CMK (cell line): Measurements from ENCODE around the gene PMCH.
A peak's percentile ranks its signal among the peaks of the same experiment; 100 is the strongest.
"Not testable (repeated sequence)": the region's sequence is repeated elsewhere in the genome, so short reads cannot be mapped to it uniquely, and the experiment has no call there.

Source experiments
- DNase-seq: peaks from one replicate; pipeline ENCODE4 v3.0.0-alpha.2; 2010; ENCODE audit warnings: low read depth

PMCH gene, protein sequence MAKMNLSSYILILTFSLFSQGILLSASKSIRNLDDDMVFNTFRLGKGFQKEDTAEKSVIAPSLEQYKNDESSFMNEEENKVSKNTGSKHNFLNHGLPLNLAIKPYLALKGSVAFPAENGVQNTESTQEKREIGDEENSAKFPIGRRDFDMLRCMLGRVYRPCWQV

DNA sequence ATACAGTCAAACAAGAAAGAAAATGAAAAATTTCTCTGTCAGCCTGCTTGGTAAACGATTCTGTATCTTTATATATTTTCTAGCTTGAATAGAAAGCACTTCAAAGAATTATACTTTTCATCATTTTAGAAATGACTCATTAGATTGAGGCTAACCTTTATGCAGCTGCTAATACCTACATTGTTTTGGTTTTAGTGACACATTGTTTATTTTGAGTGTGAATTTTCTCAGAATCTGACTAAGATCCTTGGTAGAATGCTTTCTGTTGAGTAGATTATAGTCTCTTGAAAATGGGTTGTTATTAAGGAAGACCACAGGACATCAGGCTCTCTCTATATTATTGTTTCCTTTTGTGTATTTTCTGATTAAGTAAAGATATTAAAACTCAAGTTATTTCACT lies at the start of gene PMCH:
Gene PMCH, minus strand, starts transcription at position 45 of the 400 bp plus-strand sequence. CDS start 63 bp downstream, outside the sequence.
- no peak for DNase-seq

DNA sequence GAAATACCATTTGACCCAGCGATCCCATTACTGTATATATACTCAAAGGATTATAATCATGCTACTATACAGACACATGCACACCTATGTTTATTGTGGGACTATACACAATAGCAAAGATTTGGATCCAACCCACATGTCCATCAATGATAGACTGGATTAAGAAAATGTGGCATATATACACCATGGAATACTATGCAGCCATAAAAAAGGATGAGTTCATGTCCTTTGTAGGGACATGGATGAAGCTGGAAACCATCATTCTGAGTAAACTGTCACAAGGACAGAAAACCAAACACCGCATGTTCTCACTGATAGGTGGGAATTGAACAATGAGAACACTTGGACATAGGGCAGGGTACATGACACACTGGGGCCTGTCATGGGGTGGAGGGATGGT lies 43.2 kb upstream of the PMCH start:
- DNase-seq = not testable (repeated sequence)

DNA sequence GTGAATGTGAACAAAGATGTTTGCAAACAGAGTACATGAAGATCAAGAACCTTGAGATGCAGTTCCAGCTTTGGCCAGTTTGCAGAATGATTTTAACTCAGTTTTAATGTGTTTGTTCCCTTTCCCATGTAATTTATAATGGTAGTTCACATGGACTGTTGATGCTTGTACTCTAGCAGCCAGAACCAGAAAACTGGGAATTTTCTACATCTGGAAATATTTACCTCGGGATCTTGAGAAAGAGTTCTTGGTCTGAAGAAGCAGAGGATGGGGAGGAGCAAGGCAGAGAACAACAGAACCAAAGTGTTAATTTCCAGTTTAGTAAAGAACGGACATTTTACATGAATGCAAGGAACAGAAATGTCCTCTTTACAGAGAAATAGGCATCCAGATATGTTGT lies 37.0 kb upstream of the PMCH start:
- DNase-seq = no peak

DNA sequence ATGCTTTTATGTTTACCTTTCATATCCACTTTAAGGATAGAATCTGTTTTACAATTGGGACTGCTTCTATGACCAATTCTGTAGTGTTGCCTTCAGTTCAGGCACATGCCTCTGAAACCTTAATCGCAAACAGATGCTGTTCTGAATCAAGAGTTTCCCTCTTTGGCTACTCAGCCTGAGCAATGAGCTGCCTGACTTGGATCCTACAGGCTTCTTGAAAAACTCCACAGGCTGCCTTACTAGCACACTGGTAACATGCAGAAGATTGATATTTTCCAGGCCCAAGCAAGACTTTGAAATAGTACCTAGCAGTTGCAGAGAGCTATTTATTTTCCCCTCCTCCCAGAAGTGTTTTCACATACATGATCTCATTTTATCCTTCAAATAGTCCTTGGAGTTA lies 34.8 kb upstream of the PMCH start:
- no peak for DNase-seq

DNA sequence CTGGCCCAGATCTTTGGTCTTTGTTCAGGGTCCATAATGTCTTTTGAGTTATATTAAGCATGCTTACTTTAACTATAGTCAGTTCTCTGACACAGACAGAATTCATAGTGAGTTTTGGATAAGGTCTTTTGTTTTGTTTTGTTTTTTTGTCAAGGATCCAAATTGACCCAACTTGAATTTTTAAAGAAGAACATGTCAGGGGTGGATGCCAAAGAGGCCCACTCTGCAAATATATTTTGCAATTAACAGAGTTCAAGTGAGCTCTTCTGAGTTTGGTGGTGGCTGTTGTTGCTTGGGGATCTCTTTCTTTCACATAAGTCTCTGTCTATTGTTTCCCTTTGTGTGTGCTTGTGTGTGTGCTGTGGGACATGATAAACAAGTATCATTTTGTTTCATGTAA lies 34.4 kb upstream of the PMCH start:
- DNase-seq = no peak

DNA sequence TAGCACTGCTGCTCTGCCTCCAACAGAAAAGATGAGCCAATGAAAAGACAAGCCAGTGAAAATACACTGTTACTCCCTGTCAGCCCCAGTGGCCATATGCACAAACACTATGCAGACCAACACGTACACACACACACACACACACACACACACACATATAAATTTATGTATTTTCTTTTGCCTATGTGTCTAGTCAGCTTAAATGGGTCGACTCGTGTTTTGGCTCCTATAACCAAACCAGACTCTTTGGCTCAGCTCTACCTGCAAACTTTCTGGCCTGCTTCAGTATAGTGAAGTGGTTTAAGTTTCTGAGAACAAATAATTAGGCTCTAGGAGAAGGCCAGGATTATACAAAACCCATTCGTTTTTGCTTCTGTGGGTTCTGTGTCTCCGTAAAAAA lies 30.3 kb upstream of the PMCH start:
- no peak for DNase-seq

- no peak for DNase-seq
Observed at GRCh38 chr12:102220736-102221135, 23.1 kb upstream of the PMCH start.

- DNase-seq = no peak
Observed at GRCh38 chr12:102215992-102216691, 18.5 kb upstream of the PMCH start.

GRCh38 chr12:102204025-102204424 lies 6.4 kb upstream of the PMCH start:
- DNase-seq = no peak

DNA sequence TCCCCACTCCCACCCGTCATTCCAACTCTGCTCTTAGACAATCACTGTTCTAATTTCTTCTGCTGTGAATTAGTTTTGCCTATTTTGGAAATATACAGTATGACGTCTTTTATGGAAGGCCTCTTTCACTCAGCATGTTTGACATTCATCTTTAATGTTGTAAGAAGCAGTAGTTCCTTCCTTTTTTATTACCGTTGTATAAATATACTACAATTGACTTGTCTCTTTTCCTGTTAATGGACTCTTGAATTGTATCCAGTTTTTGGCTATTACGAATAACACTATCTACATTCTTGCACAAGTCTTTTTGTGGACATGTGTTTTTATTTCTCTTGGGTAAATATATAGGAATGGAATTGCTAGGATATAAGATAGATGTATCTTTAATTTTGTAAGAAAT lies 4.9 kb upstream of the PMCH start:
- DNase-seq = no peak

DNA sequence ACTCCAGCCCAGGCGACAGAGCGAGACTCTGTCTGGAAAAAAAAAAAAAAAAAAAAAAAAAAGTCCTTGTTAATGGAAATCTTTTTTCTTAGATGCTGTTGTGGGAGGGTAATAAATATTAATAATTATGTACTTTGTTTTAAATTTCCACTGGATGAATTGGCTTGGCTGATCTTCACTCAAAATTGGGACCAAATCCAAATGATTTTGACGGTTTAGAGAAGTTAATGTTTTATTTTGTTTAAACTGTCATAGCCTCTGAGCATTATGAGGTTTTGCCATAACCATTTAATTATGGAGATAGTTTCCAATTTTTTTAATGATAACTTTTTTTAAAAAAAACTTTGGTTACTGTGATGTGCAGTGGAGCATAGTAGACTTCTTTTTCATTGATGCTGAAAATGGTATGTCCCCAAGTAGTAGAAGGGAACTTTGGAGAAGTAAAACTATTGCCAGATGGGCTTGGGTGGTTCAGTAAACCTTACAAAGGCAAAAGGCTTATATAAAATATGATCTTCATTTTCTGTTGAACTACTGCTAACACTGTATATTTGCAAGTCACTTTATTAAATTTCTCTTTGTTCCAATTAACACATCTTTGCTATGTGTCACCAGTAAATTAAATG lies 3.9 kb upstream of the PMCH start:
- DNase-seq = no peak

- no peak for DNase-seq
Observed at GRCh38 chr12:102195826-102196225, 1.8 kb downstream of the PMCH start.

- DNase-seq = no peak
Observed at GRCh38 chr12:102182635-102183034, 15.0 kb downstream of the PMCH start.

DNA sequence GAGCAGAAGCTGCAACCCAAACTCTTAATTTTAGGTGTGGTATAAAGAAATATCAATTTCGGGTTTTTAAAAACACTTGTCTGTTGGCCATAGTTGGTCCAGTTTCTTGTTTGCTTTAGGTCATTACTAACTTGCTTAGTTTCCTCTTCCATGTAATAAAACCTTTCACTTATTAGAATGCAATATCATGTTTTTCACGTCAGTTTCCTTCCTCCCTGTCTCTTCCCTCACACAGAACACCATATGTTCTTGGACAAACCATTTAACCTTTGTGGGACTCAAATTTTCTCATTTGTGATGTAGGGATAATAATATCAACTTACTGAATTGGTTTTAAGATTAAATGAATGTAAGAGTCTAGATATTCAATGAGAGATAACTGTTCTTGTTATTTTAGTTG lies 22.9 kb downstream of the PMCH start:
- no peak for DNase-seq

GRCh38 chr12:102174117-102174516 lies 23.5 kb downstream of the PMCH start:
- no peak for DNase-seq

DNA sequence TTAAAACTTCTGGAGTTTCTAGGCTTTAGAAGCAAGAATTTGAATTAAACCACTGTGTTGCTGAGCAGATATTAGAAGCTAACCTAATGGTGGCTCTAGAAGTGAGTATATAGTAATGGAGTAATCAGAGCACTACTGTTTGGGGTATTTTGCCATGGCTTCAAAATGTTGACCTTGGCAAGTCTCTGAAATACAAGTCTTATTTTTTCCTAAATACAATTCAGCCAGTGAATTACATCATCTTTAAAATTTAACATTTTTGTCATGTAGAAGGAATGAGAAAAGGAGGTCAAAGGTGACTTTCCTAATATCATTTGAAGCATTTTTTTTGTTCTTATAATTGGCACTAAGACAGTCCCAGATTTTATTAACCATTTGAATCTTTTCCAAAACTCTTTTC lies 25.2 kb downstream of the PMCH start:
- DNase-seq = no peak

DNA sequence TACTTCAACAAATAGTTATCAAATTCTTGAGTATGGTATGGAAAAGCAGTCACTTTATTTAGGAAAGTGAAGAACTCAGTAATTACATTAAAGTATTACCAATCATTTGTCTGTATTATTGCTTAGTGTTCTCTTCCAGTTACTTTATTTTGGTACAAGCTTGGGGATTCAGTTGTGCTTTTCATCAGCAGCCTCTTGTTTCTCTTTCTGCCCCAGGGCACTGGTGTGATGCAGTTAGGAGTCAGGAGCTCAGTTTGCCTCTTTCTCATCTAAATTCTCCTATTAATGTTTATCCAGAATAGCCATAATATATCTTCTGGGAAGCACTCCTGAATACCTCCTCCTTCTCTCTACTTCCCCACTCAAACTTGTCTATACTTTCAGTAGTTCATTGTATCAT lies 25.7 kb downstream of the PMCH start:
- DNase-seq = no peak

DNA sequence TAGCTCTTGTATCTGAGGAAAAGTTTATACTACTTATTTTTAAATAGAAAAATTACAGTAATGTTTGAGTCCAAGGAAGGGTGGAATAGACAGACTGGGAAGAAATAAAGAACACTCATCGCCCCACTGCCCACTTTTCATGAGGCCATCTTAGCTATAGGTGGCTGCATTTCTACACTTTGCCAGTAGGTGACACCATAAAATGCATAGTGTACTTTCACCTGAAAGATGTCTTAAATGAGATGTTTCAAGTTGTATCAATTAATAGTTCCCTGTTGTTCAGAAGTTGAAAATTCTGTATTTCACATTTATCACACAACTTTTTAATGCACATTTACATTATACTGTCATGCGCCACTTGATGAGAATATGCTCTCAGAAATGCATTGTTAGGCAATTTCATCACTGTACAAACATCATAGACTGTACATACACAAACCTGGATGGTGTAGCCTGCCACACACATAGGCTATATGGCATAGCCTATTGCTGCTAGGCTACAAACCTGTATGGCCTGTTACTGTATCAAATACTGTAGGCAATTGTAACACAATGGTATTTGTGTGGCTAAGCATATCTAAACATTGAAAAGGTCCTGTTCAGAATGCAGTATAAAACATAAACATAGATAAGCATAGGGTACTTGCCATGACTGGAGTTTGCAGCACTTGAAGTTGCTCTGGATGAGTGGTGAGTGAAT lies 27.6 kb downstream of the PMCH start:
- peak; percentile 3 for DNase-seq

- DNase-seq = no peak
Observed at GRCh38 chr12:102167821-102168604, 29.6 kb downstream of the PMCH start.

GRCh38 chr12:102163383-102163782 lies 34.2 kb downstream of the PMCH start:
- no peak for DNase-seq

- not testable (repeated sequence) for DNase-seq
Observed at GRCh38 chr12:102155206-102155605, 42.4 kb downstream of the PMCH start.

- DNase-seq = not testable (repeated sequence)
Observed at GRCh38 chr12:102147062-102147587, 50.5 kb downstream of the PMCH start.
